H9 (cell line): ENCODE results near the gene RHOB. TPM values are rescaled to one million over a fixed set of nuclear protein-coding genes. Genes with fewer than 3 reads are reported as not detected.

Experiments
- DNase-seq: peaks from one replicate; pipeline ENCODE4 v3.0.0-alpha.2; 2017
- H2AFZ ChIP-seq: one replicate; pipeline ENCODE4 v1.6.1; 2013; ENCODE audit warnings: mild to moderate bottlenecking, low read length, control low read depth, moderate library complexity
- H2AK5ac ChIP-seq: 2 replicates; pipeline ENCODE4 v1.6.1; 2013; ENCODE audit warnings: low read length, control low read depth, mixed read lengths; ENCODE audit not compliant: insufficient read length
- H2BK120ac ChIP-seq: one replicate; pipeline ENCODE4 v1.6.1; 2013; ENCODE audit warnings: low read depth, mild to moderate bottlenecking, low read length, control low read depth, inconsistent platforms; ENCODE audit not compliant: poor library complexity, severe bottlenecking
- H2BK12ac ChIP-seq: 2 replicates; pipeline ENCODE4 v1.6.1; 2013; ENCODE audit warnings: low read length, control low read depth, mixed read lengths, low read depth; ENCODE audit not compliant: insufficient read length
- H2BK15ac ChIP-seq: 2 replicates; pipeline ENCODE4 v1.6.1; 2013; ENCODE audit warnings: low read depth, low read length, control low read depth
- H2BK20ac ChIP-seq: one replicate; pipeline ENCODE4 v1.6.1; 2013; ENCODE audit warnings: low read depth, mild to moderate bottlenecking, low read length, control low read depth, inconsistent platforms; ENCODE audit not compliant: poor library complexity, severe bottlenecking
- H2BK5ac ChIP-seq: 2 replicates; pipeline ENCODE4 v1.6.1; 2013; ENCODE audit warnings: low read length, control low read depth, mixed read lengths; ENCODE audit not compliant: insufficient read length
- H3K14ac ChIP-seq: 2 replicates; pipeline ENCODE4 v1.6.1; 2013; ENCODE audit warnings: low read length, control low read depth; ENCODE audit not compliant: insufficient read depth
- H3K18ac ChIP-seq: 2 replicates; pipeline ENCODE4 v1.6.1; 2013; ENCODE audit warnings: low read depth, mild to moderate bottlenecking, mixed read lengths, low read length, control low read depth; ENCODE audit not compliant: insufficient read length
- H3K23ac ChIP-seq: 2 replicates; pipeline ENCODE4 v1.6.1; 2013; ENCODE audit warnings: low read length, control low read depth, mixed read lengths, low read depth; ENCODE audit not compliant: insufficient read length
- H3K23me2 ChIP-seq: 2 replicates; pipeline ENCODE4 v1.6.1; 2013; ENCODE audit warnings: low read depth, mild to moderate bottlenecking, mixed read lengths, low read length, control low read depth; ENCODE audit not compliant: insufficient read length, poor library complexity, severe bottlenecking
- H3K27ac ChIP-seq: 2 replicates; pipeline ENCODE4 v1.5.1; 2013; ENCODE audit warnings: low read length, control low read depth, mixed read lengths, low read depth; ENCODE audit not compliant: insufficient read length
- H3K27me3 ChIP-seq: 2 replicates; pipeline ENCODE4 v1.6.1; 2013; ENCODE audit warnings: low read length, control low read depth, inconsistent platforms; ENCODE audit not compliant: insufficient read depth
- H3K4ac ChIP-seq: 2 replicates; pipeline ENCODE4 v1.6.1; 2013; ENCODE audit warnings: low read depth, mild to moderate bottlenecking, control low read depth, inconsistent platforms, low read length, moderate library complexity
- H3K4me1 ChIP-seq: 2 replicates; pipeline ENCODE4 v1.6.1; 2013; ENCODE audit warnings: low read length, control low read depth, inconsistent platforms; ENCODE audit not compliant: insufficient read depth
- H3K4me2 ChIP-seq: 2 replicates; pipeline ENCODE4 v1.6.1; 2013; ENCODE audit warnings: low read length, control low read depth, mixed read lengths; ENCODE audit not compliant: insufficient read length, insufficient read depth
- H3K56ac ChIP-seq: 2 replicates; pipeline ENCODE4 v1.6.1; 2013; ENCODE audit warnings: low read depth, mild to moderate bottlenecking, mixed read lengths, low read length, control low read depth; ENCODE audit not compliant: insufficient read length
- H3K79me1 ChIP-seq: 2 replicates; pipeline ENCODE4 v1.6.1; 2013; ENCODE audit warnings: low read depth, mild to moderate bottlenecking, moderate library complexity, low read length, control low read depth, inconsistent platforms; ENCODE audit not compliant: insufficient read depth, poor library complexity, severe bottlenecking
- H3K79me2 ChIP-seq: 2 replicates; pipeline ENCODE4 v1.6.1; 2013; ENCODE audit warnings: low read length, control low read depth, inconsistent platforms; ENCODE audit not compliant: insufficient read depth
- H3K9ac ChIP-seq: 2 replicates; pipeline ENCODE4 v1.6.1; 2013; ENCODE audit warnings: low read length, control low read depth, mixed read lengths; ENCODE audit not compliant: insufficient read length; ENCODE audit errors: extremely low read depth
- H3K9me3 ChIP-seq: one replicate; pipeline ENCODE4 v1.6.1; 2013; ENCODE audit warnings: low read depth, low read length, inconsistent platforms; ENCODE audit not compliant: control insufficient read depth
- H3T11ph ChIP-seq: one replicate; pipeline ENCODE4 v1.6.1; 2013; ENCODE audit warnings: mild to moderate bottlenecking, low read length, control low read depth, inconsistent platforms
- H4K20me1 ChIP-seq: one replicate; pipeline ENCODE4 v1.6.1; 2013; ENCODE audit not compliant: control insufficient read depth, insufficient read length, insufficient read depth
- H4K5ac ChIP-seq: 2 replicates; pipeline ENCODE4 v1.6.1; 2013; ENCODE audit warnings: low read depth, mild to moderate bottlenecking, mixed read lengths, low read length, control low read depth; ENCODE audit not compliant: insufficient read length
- H4K8ac ChIP-seq: replicated peaks from 2 replicates; pipeline ENCODE4 v1.6.1; 2013; ENCODE audit warnings: low read length, control low read depth, mixed read lengths, low read depth; ENCODE audit not compliant: insufficient read length
- H4K91ac ChIP-seq: 2 replicates; pipeline ENCODE4 v1.6.1; 2013; ENCODE audit warnings: low read depth, mild to moderate bottlenecking, moderate library complexity, mixed read lengths, low read length, control low read depth; ENCODE audit not compliant: insufficient read length
- H3K27ac Mint-ChIP-seq, 3 experiments: 2 replicates in 2 of 3; 3 replicates in 1 of 3; pipeline ENCODE4 v1.8.0; 2020 to 2021; ENCODE audit warnings: mixed read lengths in 3 of 3, mild to moderate bottlenecking in 1 of 3, moderate library complexity in 1 of 3
- H3K27me3 Mint-ChIP-seq: 2 replicates; pipeline ENCODE4 v1.8.0; 2021; ENCODE audit warnings: low read depth, mild to moderate bottlenecking, moderate library complexity, mixed read lengths
- H3K36me3 Mint-ChIP-seq, 3 experiments: 2 replicates in 2 of 3; 3 replicates in 1 of 3; pipeline ENCODE4 v1.8.0; 2020 to 2021; ENCODE audit warnings: low read depth in 3 of 3, mixed read lengths in 3 of 3; ENCODE audit not compliant: insufficient read depth in 1 of 3
- H3K4me1 Mint-ChIP-seq, 2 experiments: 2 replicates each; pipeline ENCODE4 v1.8.0; 2020; ENCODE audit warnings: mixed read lengths in 2 of 2
- H3K4me3 Mint-ChIP-seq, 2 experiments: 2 replicates in 1 of 2; 3 replicates in 1 of 2; pipeline ENCODE4 v1.8.0; 2020 to 2021; ENCODE audit warnings: mild to moderate bottlenecking in 2 of 2, mixed read lengths in 2 of 2, moderate library complexity in 1 of 2
- H3K9me3 Mint-ChIP-seq, 2 experiments: 2 replicates in 1 of 2; 3 replicates in 1 of 2; pipeline ENCODE4 v1.8.0; 2020; ENCODE audit warnings: mild to moderate bottlenecking in 2 of 2, mixed read lengths in 2 of 2, moderate library complexity in 1 of 2
- CTCF ChIP-seq: fragments of 200-600 bp; sonication (generic); conservative IDR thresholded peaks from 3 replicates; pipeline ENCODE4 v1.8.0; 2021; ENCODE audit warnings: antibody characterized with exemption, mild to moderate bottlenecking
- WGBS: extraction: QIAGEN DNeasy Blood & Tissue Kit; methylation state at CpG from one replicate; pipeline ENCODE4 v1.1.7; 2013; ENCODE audit warnings: missing lambda C conversion rate, low lambda C conversion rate, mixed read lengths; ENCODE audit not compliant: insufficient read length; ENCODE audit errors: extremely low coverage; 5-methylcytosine and 5-hydroxymethylcytosine counted together
- total RNA-seq: library from RNA; stranded (reverse); gene quantifications from 2 replicates; pipeline ENCODE4 v1.2.1, GENCODE V29; 2021

The RHOB gene
- total RNA-seq, 1 experiment from 2014 or later = 10.3 TPM

- no peak for TF ChIP-seq CTCF
- no peak overlapping the region for H3K4me2 ChIP-seq
- no peak overlapping the region for H3T11ph ChIP-seq
- H3K27me3 Mint-ChIP-seq = peaks cover 87% of the 10 kb centered on the region
- H3K14ac ChIP-seq = no peak overlapping the region
- H4K91ac ChIP-seq = no peak overlapping the region
- no peak overlapping the region for H3K56ac ChIP-seq
- no peak overlapping the region for H3K9ac ChIP-seq
- no peak overlapping the region for H2BK20ac ChIP-seq
- no peak overlapping the region for H3K27ac Mint-ChIP-seq
- H2BK5ac ChIP-seq = no peak overlapping the region
- no peaks in the 10 kb centered on the region for H3K4me1 ChIP-seq
- H4K20me1 ChIP-seq = no peaks in the 10 kb centered on the region
- no peaks in the 10 kb centered on the region for H3K79me1 ChIP-seq
- DNase-seq = peak; percentile 39
- no peaks in the 10 kb centered on the region; a peak in 1 of 5 replicates for H3K9me3 Mint-ChIP-seq
- H2BK15ac ChIP-seq = no peak overlapping the region
- no peak overlapping the region for H4K5ac ChIP-seq
- H3K4me3 Mint-ChIP-seq = no peak overlapping the region; a peak in 1 of 5 replicates
- no CpG with 5 or more reads among the region's 6 CpGs for WGBS
- H3K27me3 ChIP-seq = peaks cover 13% of the 10 kb centered on the region; the same call in 1 of the 2 replicates
- H3K18ac ChIP-seq = no peak overlapping the region
- no peak overlapping the region for H2AK5ac ChIP-seq
- peaks cover 31 to 35% of the 10 kb centered on the region in 2 experiments for H3K4me1 Mint-ChIP-seq
- H3K79me2 ChIP-seq = no peaks in the 10 kb centered on the region
- no peak overlapping the region for H2BK12ac ChIP-seq
- H2BK120ac ChIP-seq = no peak overlapping the region
- no peak overlapping the region for H3K27ac ChIP-seq
- H2AFZ ChIP-seq = no peak overlapping the region
- no peak overlapping the region for H4K8ac ChIP-seq
- H3K23me2 ChIP-seq = peaks cover 9% of the 10 kb centered on the region
- no peak overlapping the region for H3K4ac ChIP-seq
- H3K36me3 Mint-ChIP-seq = no peaks in the 10 kb centered on the region
- no peak overlapping the region for H3K23ac ChIP-seq
- H3K9me3 ChIP-seq = no peaks in the 10 kb centered on the region
Observed at GRCh38 chr2:20450201-20450999, 3.5 kb downstream of the RHOB start.
